Fibroblast of skin of abdomen (primary cell): ENCODE measurements around the gene CEP250.
"Not testable (repeated sequence)": the region's sequence is repeated elsewhere in the genome, so short reads cannot be mapped to it uniquely, and the experiment has no call there.

Source experiments
- DNase-seq: peaks from one replicate; pipeline ENCODE4 v3.0.0-alpha.2; 2013

Gene CEP250

DNA sequence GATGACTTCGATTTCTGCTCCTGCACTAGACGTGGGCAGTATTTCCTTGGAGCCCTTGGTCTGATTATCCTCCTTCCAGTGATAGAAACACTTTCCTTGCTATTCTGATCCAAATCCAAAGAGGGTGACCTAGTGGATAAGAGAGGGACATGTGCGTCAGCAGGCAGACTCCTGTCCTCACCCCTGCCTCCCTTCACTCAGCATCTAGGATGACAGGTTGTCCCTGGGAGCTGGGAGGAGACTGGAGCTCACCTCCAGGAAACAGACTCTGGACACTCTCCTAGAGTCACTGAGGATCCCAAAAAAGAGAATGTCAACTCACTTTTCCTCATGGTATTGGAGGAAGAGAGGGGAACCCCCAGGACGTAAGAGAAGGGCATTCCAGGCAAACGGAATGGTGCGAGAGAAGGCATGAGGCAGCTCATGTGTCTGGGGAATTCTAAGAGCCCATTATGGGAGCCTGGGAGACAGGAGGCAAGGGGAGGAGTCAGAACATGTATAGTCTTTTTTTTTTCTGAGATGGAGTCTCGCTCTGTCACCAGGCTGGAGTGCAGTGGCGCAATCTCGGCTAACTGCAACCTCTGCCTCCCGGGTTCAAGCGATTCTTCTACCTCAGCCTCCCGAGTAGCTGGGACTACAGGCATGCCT lies 71.8 kb downstream of the CEP250 start:
- no peak for DNase-seq

DNA sequence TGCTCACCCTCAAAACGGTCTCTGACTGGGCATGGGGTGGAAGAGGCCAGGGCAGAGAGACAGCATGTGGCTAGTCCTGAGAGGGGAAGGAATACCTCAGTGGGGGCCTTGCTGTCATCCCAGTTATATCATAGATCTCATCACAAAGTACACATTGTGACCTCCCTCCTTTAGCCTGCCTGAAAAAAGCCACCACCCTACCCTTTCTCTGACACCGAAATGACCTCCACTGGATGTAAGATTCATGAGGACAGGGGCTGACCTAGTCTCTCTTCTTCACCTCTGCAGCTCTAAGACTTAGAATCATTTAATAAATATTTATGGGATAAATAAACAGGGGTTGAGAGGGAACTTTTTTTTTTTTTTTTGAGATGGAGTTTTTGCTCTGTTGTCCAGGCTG lies 74.2 kb downstream of the CEP250 start, which contains the start of gene C20orf173:
Gene C20orf173, minus strand, starts transcription at position 101 of the 400 bp plus-strand sequence. CDS start 279 bp downstream, outside the sequence.
- no peak for DNase-seq

DNA sequence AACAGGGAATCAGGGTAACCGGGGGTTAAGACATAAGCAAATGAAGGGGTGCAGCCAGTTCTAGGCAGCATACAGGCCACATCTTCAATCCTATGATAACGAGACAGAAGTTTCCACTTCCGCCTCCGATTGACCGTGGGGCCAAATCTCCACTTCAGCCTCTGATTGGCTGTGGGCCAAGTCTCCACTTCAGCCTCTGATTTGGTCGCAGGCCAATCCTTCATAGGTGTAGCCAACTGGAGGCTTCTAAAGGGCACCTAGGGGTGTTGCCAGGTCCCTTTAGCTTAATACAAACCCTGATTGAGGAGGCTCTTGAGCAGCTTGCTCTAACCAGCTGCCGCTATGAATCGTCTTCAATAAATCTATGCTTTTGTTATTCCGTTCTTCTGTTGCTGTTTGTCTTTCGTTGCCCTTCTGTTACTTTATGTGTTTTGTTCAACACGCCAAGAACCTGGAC lies 84.4 kb downstream of the CEP250 start:
- DNase-seq: no peak

DNA sequence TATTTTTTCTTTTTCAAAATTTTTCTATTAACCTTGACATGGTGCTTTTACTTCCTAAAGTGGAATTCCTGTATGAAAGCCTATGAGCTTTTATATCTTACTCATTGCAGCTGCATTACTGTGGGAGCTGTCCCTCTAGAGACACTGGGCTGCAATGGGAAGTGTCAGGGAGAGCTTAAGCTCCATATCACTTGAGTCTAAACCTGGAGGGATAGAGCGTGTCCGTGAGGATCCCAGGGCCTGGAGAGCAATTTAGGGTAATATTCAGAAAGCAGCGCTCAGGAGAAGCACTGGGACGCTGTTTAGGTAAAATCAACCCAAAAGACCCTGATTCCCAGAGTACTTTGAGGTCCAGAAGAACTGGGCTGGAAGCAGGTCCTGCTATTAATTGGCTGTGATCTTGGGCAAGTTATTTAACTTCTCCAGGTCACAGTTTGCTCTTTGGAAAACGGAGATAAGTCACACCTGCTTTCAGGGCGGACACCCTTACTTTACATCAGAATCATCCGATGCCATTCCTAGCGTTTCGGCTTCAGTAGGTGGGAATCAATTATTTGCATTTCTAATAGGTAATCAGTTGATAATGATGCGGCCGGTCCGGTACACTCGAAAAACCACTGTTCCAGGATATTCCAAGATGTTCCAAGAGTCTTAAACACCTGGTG lies 85.9 kb downstream of the CEP250 start:
- no peak for DNase-seq

GRCh38 chr20:35541783-35542662 lies 86.6 kb downstream of the CEP250 start, which contains the start of gene ERGIC3:
TSS of gene ERGIC3 (plus strand) at chr20:35542078. CDS start at chr20:35542098, 20 bp downstream.
- DNase-seq: peak; percentile 95

- DNase-seq: no peak
These were observed 87.6 kb downstream of the CEP250 start for GRCh38 chr20:35542990-35543389.

DNA sequence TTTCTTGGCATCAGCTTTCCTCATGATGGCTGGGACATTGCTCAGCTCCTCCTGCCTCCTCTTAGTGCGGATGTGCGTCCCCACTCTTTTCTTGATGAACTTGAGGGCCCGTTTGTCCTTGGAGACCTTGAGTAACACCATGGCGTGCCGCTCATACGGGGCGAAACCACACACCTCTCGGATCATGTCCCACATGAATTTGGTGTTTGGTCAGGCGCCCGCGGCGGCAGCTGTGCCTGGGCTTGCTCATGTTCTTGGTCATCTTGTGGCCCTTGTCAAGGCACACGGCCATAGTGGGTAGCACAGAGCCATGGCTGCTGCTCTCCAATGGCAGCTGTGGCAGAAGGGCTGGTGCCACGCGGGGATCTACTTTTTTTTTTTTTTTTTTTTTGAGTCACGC lies 89.0 kb downstream of the CEP250 start:
- DNase-seq: no peak

GRCh38 chr20:35544941-35545340 lies 89.5 kb downstream of the CEP250 start:
- DNase-seq: peak; percentile 13

DNA sequence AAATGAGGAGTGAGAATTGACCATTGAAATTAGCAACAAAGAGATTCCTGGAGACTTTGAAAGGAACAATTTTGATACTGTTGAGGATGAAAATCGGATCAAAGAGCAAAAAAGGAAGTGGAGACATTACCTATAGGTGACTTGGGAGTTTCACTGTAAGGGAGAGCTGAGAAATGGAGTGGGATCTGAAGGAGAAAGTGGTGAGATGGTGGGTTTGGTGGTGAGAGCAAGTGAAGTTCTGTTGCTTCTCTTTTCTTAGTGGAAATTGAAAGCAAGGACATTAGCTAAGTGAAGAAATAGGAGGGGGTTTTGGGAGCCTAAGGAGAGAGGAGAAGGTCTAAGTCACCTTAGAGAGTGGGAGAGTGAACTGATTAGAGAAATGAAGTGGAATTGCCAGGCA lies 90.7 kb downstream of the CEP250 start:
- DNase-seq: no peak

DNA sequence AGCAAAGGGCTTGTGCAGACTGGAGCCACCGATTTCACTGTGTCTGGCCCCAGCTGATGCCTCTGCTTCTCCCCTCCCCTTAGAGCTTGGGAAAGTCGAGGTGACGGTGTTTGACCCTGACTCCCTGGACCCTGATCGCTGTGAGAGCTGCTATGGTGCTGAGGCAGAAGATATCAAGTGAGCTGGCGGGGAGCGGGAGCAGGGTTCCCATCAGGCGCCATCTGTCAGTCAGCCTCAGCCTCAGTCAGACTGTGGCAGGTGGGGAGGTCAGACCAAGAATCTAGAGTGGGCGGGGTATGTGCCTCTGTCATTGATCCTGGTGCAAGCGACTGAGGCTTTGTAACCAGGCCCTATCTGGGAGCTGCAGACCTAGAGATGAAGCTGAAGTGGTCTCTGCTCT lies 91.9 kb downstream of the CEP250 start:
- DNase-seq: no peak

- peak; percentile 33 for DNase-seq
These were observed 96.1 kb downstream of the CEP250 start for GRCh38 chr20:35551503-35551902.

DNA sequence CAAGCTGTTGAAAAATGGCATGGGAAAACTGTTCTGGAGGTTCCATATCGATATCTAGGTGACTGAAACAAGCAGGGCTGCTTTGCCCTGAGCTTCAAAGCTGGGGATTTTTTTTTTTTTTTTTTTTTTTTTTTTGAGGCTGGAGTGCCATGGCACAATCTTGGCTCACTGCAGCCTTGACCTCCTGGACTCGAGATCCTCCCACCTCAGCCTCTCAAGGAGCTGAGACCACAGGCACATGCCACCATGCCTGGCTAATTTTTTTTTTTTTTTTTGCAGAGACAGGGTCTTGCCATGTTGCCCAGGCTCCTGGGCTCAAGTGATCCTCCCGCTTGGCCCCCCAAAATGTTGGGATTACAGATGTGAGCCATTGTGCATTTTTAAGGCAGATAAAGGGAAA lies 97.5 kb downstream of the CEP250 start:
- no peak for DNase-seq

GRCh38 chr20:35555461-35555860 lies 100.1 kb downstream of the CEP250 start:
- not testable (repeated sequence) for DNase-seq

- DNase-seq: no peak
These were observed 100.7 kb downstream of the CEP250 start for GRCh38 chr20:35555951-35556645.

DNA sequence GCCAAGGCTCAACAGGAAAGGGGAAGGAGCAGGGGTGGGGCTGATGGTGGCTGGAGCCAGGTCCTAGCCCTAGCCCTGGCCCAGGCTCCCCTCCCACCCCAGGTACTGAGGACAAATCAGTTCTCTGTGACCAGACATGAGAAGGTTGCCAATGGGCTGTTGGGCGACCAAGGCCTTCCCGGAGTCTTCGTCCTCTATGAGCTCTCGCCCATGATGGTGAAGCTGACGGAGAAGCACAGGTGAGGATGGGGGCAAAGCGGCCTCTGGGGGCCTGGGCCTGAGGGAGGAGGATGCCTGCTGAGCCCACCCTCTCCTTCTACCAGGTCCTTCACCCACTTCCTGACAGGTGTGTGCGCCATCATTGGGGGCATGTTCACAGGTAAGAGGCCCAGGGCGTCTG lies 101.5 kb downstream of the CEP250 start:
- DNase-seq: no peak

DNA sequence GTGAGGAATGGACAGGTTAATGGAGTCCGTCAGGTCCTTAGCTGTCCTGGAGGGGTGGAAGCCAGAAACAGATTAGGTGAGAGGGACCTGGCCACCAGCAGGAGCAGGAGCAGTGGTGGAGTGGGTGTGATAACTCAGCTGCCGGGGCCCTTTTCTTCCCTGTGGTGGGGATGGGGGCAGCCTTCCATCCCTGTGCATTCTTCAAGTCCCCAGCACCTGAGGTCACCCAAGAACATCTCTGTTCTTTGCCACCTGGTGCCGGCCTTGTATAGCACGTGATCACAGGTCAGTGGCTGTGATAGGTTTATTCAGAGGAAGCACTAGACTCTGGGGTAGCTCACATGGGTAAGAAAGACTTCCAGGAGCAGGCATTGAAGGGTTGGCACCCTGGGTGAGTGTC lies 103.1 kb downstream of the CEP250 start:
- no peak for DNase-seq

DNA sequence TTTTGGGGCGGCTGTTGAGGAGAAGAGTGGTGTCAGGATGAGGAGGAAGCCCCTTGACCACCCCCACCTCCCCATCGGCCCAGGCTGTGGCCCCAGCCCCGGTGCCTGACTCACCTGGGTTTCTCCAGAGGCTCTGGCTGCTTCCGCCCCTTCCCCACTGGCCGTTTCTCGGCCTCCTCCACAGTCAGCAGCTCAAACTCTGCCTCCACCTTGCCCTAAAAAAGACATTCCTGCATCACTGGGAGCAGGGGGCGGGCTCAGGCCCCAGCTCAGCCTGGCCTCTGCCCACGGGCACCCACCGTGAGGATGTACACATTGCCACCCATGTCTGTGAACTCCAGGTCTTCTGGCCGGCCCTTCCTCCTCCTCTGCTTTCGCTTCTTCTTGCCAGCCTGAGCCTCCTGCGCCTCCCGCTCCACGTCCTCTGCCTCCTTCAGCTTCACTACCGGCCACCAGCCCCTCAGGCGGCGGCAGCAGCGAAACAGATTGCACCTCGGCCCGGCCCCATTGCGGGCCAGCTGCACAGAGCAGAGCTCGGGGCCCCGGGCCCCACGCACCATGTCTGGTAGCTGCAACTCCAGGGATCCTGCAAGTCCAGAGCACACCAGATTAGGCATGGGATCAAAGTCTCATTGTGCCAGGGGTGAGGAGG lies 103.8 kb downstream of the CEP250 start:
- no peak for DNase-seq

DNA sequence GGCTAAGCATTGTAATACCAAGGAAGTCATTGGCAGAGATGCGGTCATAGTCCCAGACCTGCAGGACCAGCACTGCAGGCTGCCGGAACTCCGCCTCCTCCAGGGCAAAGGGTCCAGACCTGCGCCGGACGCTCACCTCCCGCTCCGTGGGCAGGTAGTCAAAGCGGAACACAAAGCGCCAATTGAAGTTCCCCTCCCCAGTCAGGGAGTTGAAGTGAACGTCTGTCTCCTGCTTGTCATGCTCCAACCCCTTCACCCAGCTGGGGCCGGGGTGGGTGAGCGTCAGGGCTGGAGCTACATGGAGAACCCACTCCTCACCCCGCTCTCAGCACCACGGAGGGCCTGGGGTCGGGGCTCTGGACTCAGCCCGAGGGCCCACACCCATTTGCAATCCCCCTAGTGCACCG lies 104.7 kb downstream of the CEP250 start:
- no peak for DNase-seq

GRCh38 chr20:35560541-35560940 lies 105.1 kb downstream of the CEP250 start:
- no peak for DNase-seq

DNA sequence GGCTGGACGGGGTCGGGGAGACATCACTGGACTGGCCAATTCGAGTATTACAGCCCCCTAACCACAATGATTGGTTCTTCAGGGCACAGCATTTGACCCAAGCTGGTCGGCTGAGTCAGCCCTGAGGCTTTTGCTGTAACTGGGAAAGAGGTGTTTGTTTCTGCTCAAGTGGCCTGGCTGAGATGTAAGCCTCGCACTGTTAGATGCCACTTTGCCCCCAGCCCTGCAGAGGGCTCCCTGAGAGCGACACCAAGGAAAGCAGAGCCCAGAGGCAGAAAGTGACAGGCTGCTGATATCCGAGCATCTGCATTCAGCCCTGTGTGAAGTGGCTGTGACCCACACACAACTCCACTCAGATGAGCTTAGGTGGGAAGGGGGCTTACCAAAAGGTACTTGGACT lies 105.9 kb downstream of the CEP250 start:
- DNase-seq: peak; percentile 33

GRCh38 chr20:35561671-35562070 lies 106.3 kb downstream of the CEP250 start:
- no peak for DNase-seq

DNA sequence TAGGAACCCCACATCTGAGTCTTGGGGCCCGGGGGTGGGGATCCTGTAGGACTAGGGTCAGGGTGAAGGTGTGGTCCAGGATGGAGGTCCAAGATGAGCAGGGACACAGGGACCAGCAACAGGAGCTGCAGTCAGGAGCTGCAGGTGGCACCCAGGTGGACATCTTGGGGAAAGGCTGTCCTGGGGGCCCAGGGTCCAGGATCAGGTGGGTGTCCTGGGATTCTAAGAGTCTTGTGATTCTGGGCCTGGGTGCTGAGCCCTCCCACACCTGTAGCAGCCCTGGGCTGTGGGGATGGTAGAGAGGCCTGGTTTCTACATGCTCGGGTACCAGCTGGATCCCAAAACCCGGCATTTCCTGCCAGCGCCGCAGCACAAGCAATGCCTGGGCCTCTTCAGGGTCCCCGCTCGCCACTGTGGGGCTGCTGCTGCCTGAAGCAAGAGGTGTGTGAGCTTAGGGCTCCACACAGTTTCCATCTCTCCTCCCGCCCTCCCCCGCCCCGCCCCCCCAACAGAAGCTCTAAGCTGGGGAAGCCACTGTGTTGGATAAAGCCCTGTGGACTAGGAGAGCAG lies 107.2 kb downstream of the CEP250 start:
- no peak for DNase-seq
